GM18909 (cell line): ENCODE results near the gene SC5D.

ENCODE experiments used
- ATAC-seq: cut with Tn5 transposase; IDR thresholded peaks from one replicate; pipeline ENCODE4 v1.9.1; 2021; ENCODE audit warnings: mild to moderate bottlenecking; ENCODE audit not compliant: unreplicated experiment, poor library complexity

Gene SC5D

GRCh38 chr11:121291896-121292494 is 576 bp upstream of the SC5D start:
- ATAC-seq: peak; percentile 22

- ATAC-seq: no peak
Observed at GRCh38 chr11:121293288-121293594, 670 bp downstream of the SC5D start.

- ATAC-seq: no peak
Observed at GRCh38 chr11:121295246-121296029, 2.9 kb downstream of the SC5D start.

- ATAC-seq: no peak
Observed at GRCh38 chr11:121297872-121298271, 5.3 kb downstream of the SC5D start.

GRCh38 chr11:121298774-121299173 is 6.2 kb downstream of the SC5D start:
- no peak for ATAC-seq

- no peak for ATAC-seq
Observed at GRCh38 chr11:121299417-121299816, 6.8 kb downstream of the SC5D start.

- no peak for ATAC-seq
Observed at GRCh38 chr11:121300313-121300971, 7.9 kb downstream of the SC5D start.

- no peak for ATAC-seq
Observed at GRCh38 chr11:121300972-121301699, 8.6 kb downstream of the SC5D start.

- no peak for ATAC-seq
Observed at GRCh38 chr11:121304759-121305158, 12.2 kb downstream of the SC5D start.

GRCh38 chr11:121308816-121309215 is 16.2 kb downstream of the SC5D start:
- ATAC-seq: no peak

GRCh38 chr11:121309688-121310087 is 17.1 kb downstream of the SC5D start:
- ATAC-seq: peak; percentile 83

- ATAC-seq: no peak
Observed at GRCh38 chr11:121310908-121311307, 18.3 kb downstream of the SC5D start.

- peak; percentile 43 for ATAC-seq
Observed at GRCh38 chr11:121311373-121311772, 18.8 kb downstream of the SC5D start.

GRCh38 chr11:121312483-121312882 is 19.9 kb downstream of the SC5D start:
- ATAC-seq: no peak

GRCh38 chr11:121318848-121319834 is 26.6 kb downstream of the SC5D start:
- no peak for ATAC-seq

GRCh38 chr11:121321614-121322243 is 29.2 kb downstream of the SC5D start:
- no peak for ATAC-seq

GRCh38 chr11:121323046-121323607 is 30.6 kb downstream of the SC5D start:
- ATAC-seq: no peak

- ATAC-seq: no peak
Observed at GRCh38 chr11:121326230-121326629, 33.7 kb downstream of the SC5D start.

GRCh38 chr11:121327553-121327952 is 35.0 kb downstream of the SC5D start:
- no peak for ATAC-seq
